Ectodermal cell (in vitro differentiated cells): ENCODE results near the gene TCEA2.

ENCODE experiments used
- H3K27ac ChIP-seq: 2 replicates; pipeline ENCODE4 v1.7.0; 2013; ENCODE audit warnings: mild to moderate bottlenecking, low read depth, low read length; ENCODE audit not compliant: insufficient read depth, poor library complexity, severe bottlenecking
- H3K27me3 ChIP-seq: 2 replicates; pipeline ENCODE4 v1.7.0; 2013; ENCODE audit warnings: mild to moderate bottlenecking, low read length; ENCODE audit not compliant: insufficient read depth, control insufficient read depth, poor library complexity, severe bottlenecking
- H3K36me3 ChIP-seq: one replicate; pipeline ENCODE4 v1.7.0; 2013; ENCODE audit warnings: low read length; ENCODE audit not compliant: control insufficient read depth, insufficient read depth
- H3K4me1 ChIP-seq: one replicate; pipeline ENCODE4 v1.7.0; 2013; ENCODE audit warnings: low read length; ENCODE audit not compliant: control insufficient read depth, insufficient read depth
- H3K4me3 ChIP-seq: 2 replicates; pipeline ENCODE4 v1.7.0; 2013; ENCODE audit warnings: low read depth, low read length, control low read depth; ENCODE audit not compliant: insufficient read depth
- H3K9me3 ChIP-seq: 2 replicates; pipeline ENCODE4 v1.7.0; 2013; ENCODE audit warnings: mild to moderate bottlenecking, low read length, moderate library complexity; ENCODE audit not compliant: control insufficient read depth
- WGBS, 2 experiments: methylation state at CpG; one replicate each; pipeline ENCODE4 v1.1.7; 2013; ENCODE audit warnings: missing lambda C conversion rate in 2 of 2; 5-methylcytosine and 5-hydroxymethylcytosine counted together

Gene TCEA2

GRCh38 chr20:64050261-64051032 lies 12.6 kb upstream of the TCEA2 start:
- Histone ChIP-seq H3K4me1 (peaks cover 19% of the 10 kb centered on the region), H3K9me3 (no peaks in the 10 kb centered on the region), H3K4me3 (no peak overlapping the region), H3K36me3 (no peaks in the 10 kb centered on the region), H3K27ac (no peak overlapping the region), H3K27me3 (peaks cover 70% of the 10 kb centered on the region)
- WGBS, 2 experiments, result 87% methylated on average over 23 of the region's 23 CpGs

- no peak overlapping the region for H3K27ac ChIP-seq
- peaks cover 64% of the 10 kb centered on the region for H3K27me3 ChIP-seq
- 93% methylated on average over 11 of the region's 11 CpGs for WGBS, 2 experiments
- H3K4me3 ChIP-seq, result no peak overlapping the region
- no peaks in the 10 kb centered on the region for H3K36me3 ChIP-seq
- peaks cover 13% of the 10 kb centered on the region for H3K4me1 ChIP-seq
- H3K9me3 ChIP-seq, result no peaks in the 10 kb centered on the region
Measured at GRCh38 chr20:64051033-64051452, 12.0 kb upstream of the TCEA2 start.

GRCh38 chr20:64051561-64052325 lies 11.3 kb upstream of the TCEA2 start:
- Histone ChIP-seq H3K4me3 (no peak overlapping the region), H3K9me3 (no peaks in the 10 kb centered on the region), H3K36me3 (no peaks in the 10 kb centered on the region), H3K27me3 (peaks cover 57% of the 10 kb centered on the region), H3K4me1 (peaks cover 13% of the 10 kb centered on the region), H3K27ac (no peak overlapping the region)
- 91 to 93% methylated on average over 15 of the region's 15 CpGs for WGBS, 2 experiments

DNA sequence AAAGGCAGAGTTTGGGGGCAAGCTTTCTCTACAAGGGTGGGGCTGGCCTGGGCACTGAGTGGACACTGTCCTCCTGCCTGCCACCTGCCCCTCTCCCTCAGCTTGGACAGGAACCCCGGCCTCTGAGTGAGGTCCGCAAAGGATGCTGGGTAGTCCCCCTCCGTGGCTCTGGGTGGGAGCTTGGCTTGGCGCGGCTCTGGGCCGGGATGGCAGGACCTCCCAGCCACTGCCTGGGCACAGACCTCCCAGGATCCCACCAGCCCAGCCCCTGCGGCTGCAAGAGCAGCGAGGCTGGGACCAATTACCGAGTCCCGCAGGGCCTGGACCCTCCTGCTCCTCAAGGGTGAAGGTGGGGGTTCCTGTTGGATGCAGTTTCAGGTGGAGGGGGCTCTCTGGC lies 10.7 kb upstream of the TCEA2 start:
- H3K4me1 ChIP-seq, result peaks cover 13% of the 10 kb centered on the region
- peaks cover 51% of the 10 kb centered on the region for H3K27me3 ChIP-seq
- H3K9me3 ChIP-seq, result no peaks in the 10 kb centered on the region
- H3K4me3 ChIP-seq, result no peak overlapping the region
- no peak overlapping the region for H3K27ac ChIP-seq
- H3K36me3 ChIP-seq, result no peaks in the 10 kb centered on the region
- WGBS, 2 experiments, result 89 to 91% methylated on average over 10 of the region's 10 CpGs

DNA sequence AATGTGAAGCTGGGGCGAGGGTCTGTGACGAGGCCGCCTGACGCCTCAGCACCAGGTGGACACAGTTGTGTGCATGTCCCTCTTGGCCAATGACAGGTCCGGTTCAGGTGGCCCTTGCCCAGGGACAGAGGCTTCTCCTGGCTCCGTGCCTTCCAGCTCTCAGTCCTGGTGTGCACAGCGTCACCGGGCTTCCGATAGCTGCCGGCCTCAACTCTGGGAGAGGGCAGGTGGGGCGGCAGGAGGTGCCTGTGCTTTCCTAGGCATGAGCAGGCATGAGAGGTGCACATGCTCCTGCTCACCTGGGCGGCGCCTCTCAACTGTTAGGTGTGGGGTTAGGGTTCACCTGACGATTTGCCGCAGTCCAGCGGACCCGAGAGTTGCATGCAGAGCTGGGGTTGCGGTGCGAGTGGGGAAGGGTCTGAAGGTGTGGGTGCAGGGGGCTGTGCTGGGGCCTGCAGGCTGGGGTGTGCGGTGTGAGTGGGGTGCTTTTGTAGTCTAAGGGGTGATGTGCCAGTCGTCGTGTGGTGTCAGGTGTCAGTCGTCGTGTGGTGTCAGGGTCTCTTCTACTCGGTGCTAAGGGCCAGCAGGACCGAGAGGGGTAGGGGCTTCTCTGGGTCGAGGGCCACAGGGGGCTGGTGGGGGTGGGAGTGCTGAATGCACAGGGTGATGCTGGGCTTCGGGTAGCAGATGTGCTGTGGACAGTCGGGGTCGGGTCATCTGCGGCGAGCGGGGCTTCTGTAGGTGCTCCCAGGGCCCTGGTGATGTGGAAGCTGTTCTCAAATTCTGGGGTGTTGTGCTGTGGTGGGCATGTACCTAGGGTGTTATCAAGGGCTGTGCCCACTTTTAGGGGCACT lies 9.8 kb upstream of the TCEA2 start:
- Histone ChIP-seq H3K4me1 (peaks cover 13% of the 10 kb centered on the region), H3K36me3 (no peaks in the 10 kb centered on the region), H3K27ac (no peak overlapping the region), H3K27me3 (peaks cover 42% of the 10 kb centered on the region), H3K4me3 (no peak overlapping the region), H3K9me3 (no peaks in the 10 kb centered on the region)
- WGBS, 2 experiments, result 88 to 89% methylated on average over 33 of the region's 33 CpGs

DNA sequence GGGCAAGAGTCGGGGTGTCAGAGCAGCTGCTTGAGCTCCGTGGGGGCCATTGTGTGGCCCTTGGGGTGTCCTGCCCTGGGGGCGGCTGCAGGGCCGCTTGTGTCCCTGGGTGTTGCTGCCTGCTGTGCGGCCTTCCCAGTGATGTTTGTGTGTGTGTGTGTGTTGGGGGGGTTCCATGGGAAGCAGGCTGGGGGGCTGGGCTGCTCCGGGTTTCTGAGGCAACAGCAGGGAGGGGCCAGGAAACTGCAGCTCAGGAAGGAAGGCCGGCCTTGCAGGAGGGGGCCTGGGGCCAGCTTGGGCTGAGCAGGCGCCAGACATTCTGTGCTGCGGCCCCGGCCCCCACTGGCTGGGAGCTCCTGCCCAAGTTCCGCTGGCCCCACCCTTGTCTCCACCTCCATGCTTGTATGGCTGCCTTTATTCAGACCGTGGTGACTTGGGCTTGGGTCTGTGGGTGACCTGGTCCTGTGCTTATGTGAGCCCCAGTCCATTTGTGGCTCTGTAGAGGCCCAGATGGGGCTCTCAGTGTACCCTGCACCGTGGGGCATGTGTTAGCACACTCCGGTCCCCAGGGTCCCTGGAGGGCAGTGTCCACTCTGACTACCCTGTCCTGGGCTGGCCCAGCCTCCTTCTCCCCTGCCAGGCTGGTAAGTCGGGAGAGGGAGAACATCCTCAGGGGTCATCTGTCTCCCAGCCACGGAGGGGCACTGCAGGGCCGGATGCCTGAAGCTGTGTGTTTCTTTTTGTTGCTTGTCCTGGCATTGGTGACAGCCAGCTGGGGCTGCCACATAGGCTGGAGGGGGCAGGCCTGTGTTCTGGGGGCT lies 8.9 kb upstream of the TCEA2 start:
- Histone ChIP-seq H3K4me1 (peaks cover 13% of the 10 kb centered on the region), H3K27me3 (peaks cover 34% of the 10 kb centered on the region), H3K4me3 (no peak overlapping the region), H3K27ac (no peak overlapping the region), H3K36me3 (no peaks in the 10 kb centered on the region), H3K9me3 (no peaks in the 10 kb centered on the region)
- 53 to 57% methylated on average over 17 of the region's 17 CpGs for WGBS, 2 experiments

GRCh38 chr20:64055396-64055892 lies 7.6 kb upstream of the TCEA2 start:
- 86 to 87% methylated on average over 9 of the region's 9 CpGs for WGBS, 2 experiments
- no peak overlapping the region for H3K27ac ChIP-seq
- H3K9me3 ChIP-seq, result no peaks in the 10 kb centered on the region
- H3K4me1 ChIP-seq, result peaks cover 10% of the 10 kb centered on the region
- no peak overlapping the region for H3K4me3 ChIP-seq
- no peaks in the 10 kb centered on the region for H3K36me3 ChIP-seq
- H3K27me3 ChIP-seq, result peaks cover 20% of the 10 kb centered on the region

- Histone ChIP-seq H3K27me3 (peaks cover 14% of the 10 kb centered on the region), H3K27ac (no peak overlapping the region), H3K4me1 (peaks cover 10% of the 10 kb centered on the region), H3K9me3 (no peaks in the 10 kb centered on the region), H3K4me3 (no peak overlapping the region), H3K36me3 (no peaks in the 10 kb centered on the region)
- 82 to 84% methylated on average over 22 of the region's 22 CpGs for WGBS, 2 experiments
Measured at GRCh38 chr20:64055893-64056638, 6.9 kb upstream of the TCEA2 start.

GRCh38 chr20:64056639-64056888 lies 6.4 kb upstream of the TCEA2 start:
- Histone ChIP-seq H3K4me1 (peaks cover 10% of the 10 kb centered on the region), H3K9me3 (no peaks in the 10 kb centered on the region), H3K36me3 (no peaks in the 10 kb centered on the region), H3K4me3 (no peak overlapping the region), H3K27me3 (peaks cover 9% of the 10 kb centered on the region), H3K27ac (no peak overlapping the region)
- WGBS, 2 experiments, result 80 to 86% methylated on average over 7 of the region's 7 CpGs
